Neural cell (in vitro differentiated cells): Measurements from ENCODE around the gene PAQR5. TPM values are rescaled to one million over a fixed set of nuclear protein-coding genes. Genes with fewer than 3 reads are reported as not detected.

Source experiments
- H2AFZ ChIP-seq: fragments of 200-600, 300-800 bp; sonication (generic), shearing (Covaris generic); 2 replicates; pipeline ENCODE4 v1.6.0; 2014; ENCODE audit warnings: low read depth, mild to moderate bottlenecking, antibody characterized with exemption, low read length, moderate library complexity
- H3F3A ChIP-seq: fragments of 200-600 bp; shearing (Covaris generic); 2 replicates; pipeline ENCODE4 v1.6.1; 2016; ENCODE audit warnings: mild to moderate bottlenecking, moderate library complexity, mixed read lengths, antibody characterized with exemption, low read length; ENCODE audit not compliant: insufficient read depth, poor library complexity, severe bottlenecking
- H3K27ac ChIP-seq: fragments of 200-600, 300-800 bp; sonication (generic), shearing (Covaris generic); 2 replicates; pipeline ENCODE4 v1.5.1; 2014; ENCODE audit warnings: mild to moderate bottlenecking, low read length, moderate library complexity
- H3K27me3 ChIP-seq: fragments of 300-800, 200-600 bp; sonication (generic), shearing (Covaris generic); 2 replicates; pipeline ENCODE4 v1.6.0; 2014; ENCODE audit warnings: mild to moderate bottlenecking, low read depth, low read length, moderate library complexity; ENCODE audit not compliant: insufficient read depth
- H3K36me3 ChIP-seq: fragments of 300-800, 200-600 bp; sonication (generic), shearing (Covaris generic); 2 replicates; pipeline ENCODE4 v1.5.1; 2014; ENCODE audit warnings: mild to moderate bottlenecking, antibody characterized with exemption, low read length, moderate library complexity; ENCODE audit not compliant: insufficient read depth
- H3K4me2 ChIP-seq: fragments of 300-800, 200-600 bp; sonication (generic), shearing (Covaris generic); 2 replicates; pipeline ENCODE4 v1.6.0; 2014; ENCODE audit warnings: mild to moderate bottlenecking, low read length
- H3K4me3 ChIP-seq: fragments of 300-800, 200-600 bp; sonication (generic), shearing (Covaris generic); 2 replicates; pipeline ENCODE4 v1.5.1; 2014; ENCODE audit warnings: mild to moderate bottlenecking, low read length, moderate library complexity
- H3K79me2 ChIP-seq: fragments of 200-600 bp; shearing (Covaris generic); replicated peaks from 2 replicates; pipeline ENCODE4 v1.6.0; 2014; ENCODE audit warnings: mild to moderate bottlenecking, low read length, moderate library complexity; ENCODE audit not compliant: insufficient read depth
- H3K9ac ChIP-seq: fragments of 300-800, 200-600 bp; sonication (generic), shearing (Covaris generic); 2 replicates; pipeline ENCODE4 v1.6.1; 2016; ENCODE audit warnings: mild to moderate bottlenecking, low read length, mixed read lengths
- H3K9me2 ChIP-seq: fragments of 200-600 bp; shearing (Covaris generic); 2 replicates; pipeline ENCODE4 v1.6.1; 2016; ENCODE audit warnings: mild to moderate bottlenecking, low read length, mixed read lengths; ENCODE audit not compliant: insufficient read depth
- H3K9me3 ChIP-seq: fragments of 200-600, 300-800 bp; sonication (generic), shearing (Covaris generic); 2 replicates; pipeline ENCODE4 v1.6.1; 2016; ENCODE audit warnings: mild to moderate bottlenecking, mixed run types, low read length, moderate library complexity, mixed read lengths
- H4K20me1 ChIP-seq: fragments of 200-600 bp; shearing (Covaris generic); 2 replicates; pipeline ENCODE4 v1.6.1; 2016; ENCODE audit warnings: mild to moderate bottlenecking, mixed run types; ENCODE audit not compliant: insufficient read depth
- EP300 ChIP-seq: fragments of 450-650 bp; conservative IDR thresholded peaks from 2 replicates; pipeline ENCODE4 v1.6.1; 2014; ENCODE audit warnings: antibody characterized with exemption, mild to moderate bottlenecking, moderate library complexity; ENCODE audit not compliant: poor library complexity, severe bottlenecking
- EZH2 ChIP-seq: fragments of 200-600, 300-800 bp; shearing (Covaris generic), sonication (generic); IDR thresholded peaks from 2 replicates; pipeline ENCODE4 v1.6.1; 2014; ENCODE audit warnings: antibody characterized with exemption, low read length, borderline replicate concordance, mild to moderate bottlenecking; ENCODE audit not compliant: insufficient read depth, poor library complexity, severe bottlenecking
- MXI1 ChIP-seq: fragments of 450-650 bp; conservative IDR thresholded peaks from 2 replicates; pipeline ENCODE4 v1.6.1; 2014; ENCODE audit warnings: antibody characterized with exemption, mild to moderate bottlenecking; ENCODE audit not compliant: poor library complexity, severe bottlenecking
- POLR2AphosphoS5 ChIP-seq: IDR thresholded peaks from 2 replicates; pipeline ENCODE4 v1.6.1; 2012
- RAD21 ChIP-seq: fragments of 450-650 bp; conservative IDR thresholded peaks from 2 replicates; pipeline ENCODE4 v1.6.1; 2014; ENCODE audit warnings: antibody characterized with exemption, mild to moderate bottlenecking, moderate library complexity
- REST ChIP-seq: IDR thresholded peaks from 2 replicates; pipeline ENCODE4 v1.6.1; 2012; ENCODE audit warnings: borderline replicate concordance
- SMC3 ChIP-seq: fragments of 450-650 bp; conservative IDR thresholded peaks from 2 replicates; pipeline ENCODE4 v1.6.1; 2014; ENCODE audit warnings: antibody characterized with exemption, mild to moderate bottlenecking, moderate library complexity; ENCODE audit not compliant: poor library complexity
- TAF1 ChIP-seq: IDR thresholded peaks from 2 replicates; pipeline ENCODE4 v1.6.1; 2012; ENCODE audit warnings: low read depth
- polyA plus RNA-seq: library from polyadenylated mRNA; depleted of rRNA; stranded (reverse); fragments of >200 nt; gene quantifications from 2 replicates; pipeline ENCODE4 v1.2.3, GENCODE V29; 2014
- TF ChIP-seq, protein P1 (sequence below): fragments of 450-650 bp; IDR thresholded peaks from 2 replicates; pipeline ENCODE4 v1.5.1; 2014; ENCODE audit warnings: antibody characterized with exemption, mild to moderate bottlenecking, moderate library complexity; ENCODE audit not compliant: poor library complexity, severe bottlenecking

The PAQR5 gene
- polyA plus RNA-seq, 1 donor from 2014 or later: not detected

DNA sequence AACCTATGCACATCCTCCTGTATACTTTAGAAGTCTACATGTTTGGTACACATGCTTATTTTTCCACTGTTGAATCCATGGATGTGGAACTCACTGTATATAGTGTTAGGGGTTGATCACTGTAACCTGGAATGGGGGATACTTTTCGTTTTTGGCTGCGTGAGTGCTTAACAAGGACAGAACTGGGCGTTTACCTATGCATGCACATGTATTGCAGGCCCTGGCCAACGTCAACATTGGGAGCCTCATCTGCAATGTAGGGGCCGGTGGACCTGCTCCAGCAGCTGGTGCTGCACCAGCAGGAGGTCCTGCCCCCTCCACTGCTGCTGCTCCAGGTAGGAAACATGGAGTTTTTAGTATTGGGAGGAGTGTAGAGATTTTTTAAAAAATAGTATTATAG lies 156.2 kb downstream of the PAQR5 start:
- no peak overlapping the region for H3K4me2 ChIP-seq
- no peaks in the 10 kb centered on the region for H3K9me2 ChIP-seq
- H3K4me3 ChIP-seq: peak overlapping the region; percentile 98
- no peaks in the 10 kb centered on the region for H3F3A ChIP-seq
- H3K9me3 ChIP-seq: no peaks in the 10 kb centered on the region
- H3K79me2 ChIP-seq: peaks cover 25% of the 10 kb centered on the region
- no peak overlapping the region for H2AFZ ChIP-seq
- TF ChIP-seq MXI1 (no peak), EP300 (no peak), POLR2AphosphoS5 (no peak), SMC3 (no peak), TAF1 (no peak), EZH2 (no peak), REST (no peak), RAD21 (no peak)
- TF ChIP-seq, protein P1, sequence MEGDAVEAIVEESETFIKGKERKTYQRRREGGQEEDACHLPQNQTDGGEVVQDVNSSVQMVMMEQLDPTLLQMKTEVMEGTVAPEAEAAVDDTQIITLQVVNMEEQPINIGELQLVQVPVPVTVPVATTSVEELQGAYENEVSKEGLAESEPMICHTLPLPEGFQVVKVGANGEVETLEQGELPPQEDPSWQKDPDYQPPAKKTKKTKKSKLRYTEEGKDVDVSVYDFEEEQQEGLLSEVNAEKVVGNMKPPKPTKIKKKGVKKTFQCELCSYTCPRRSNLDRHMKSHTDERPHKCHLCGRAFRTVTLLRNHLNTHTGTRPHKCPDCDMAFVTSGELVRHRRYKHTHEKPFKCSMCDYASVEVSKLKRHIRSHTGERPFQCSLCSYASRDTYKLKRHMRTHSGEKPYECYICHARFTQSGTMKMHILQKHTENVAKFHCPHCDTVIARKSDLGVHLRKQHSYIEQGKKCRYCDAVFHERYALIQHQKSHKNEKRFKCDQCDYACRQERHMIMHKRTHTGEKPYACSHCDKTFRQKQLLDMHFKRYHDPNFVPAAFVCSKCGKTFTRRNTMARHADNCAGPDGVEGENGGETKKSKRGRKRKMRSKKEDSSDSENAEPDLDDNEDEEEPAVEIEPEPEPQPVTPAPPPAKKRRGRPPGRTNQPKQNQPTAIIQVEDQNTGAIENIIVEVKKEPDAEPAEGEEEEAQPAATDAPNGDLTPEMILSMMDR: no peak
- H3K27me3 ChIP-seq: no peaks in the 10 kb centered on the region
- no peak overlapping the region for H3K9ac ChIP-seq
- no peaks in the 10 kb centered on the region for H4K20me1 ChIP-seq
- H3K36me3 ChIP-seq: no peaks in the 10 kb centered on the region
- H3K27ac ChIP-seq: no peak overlapping the region

DNA sequence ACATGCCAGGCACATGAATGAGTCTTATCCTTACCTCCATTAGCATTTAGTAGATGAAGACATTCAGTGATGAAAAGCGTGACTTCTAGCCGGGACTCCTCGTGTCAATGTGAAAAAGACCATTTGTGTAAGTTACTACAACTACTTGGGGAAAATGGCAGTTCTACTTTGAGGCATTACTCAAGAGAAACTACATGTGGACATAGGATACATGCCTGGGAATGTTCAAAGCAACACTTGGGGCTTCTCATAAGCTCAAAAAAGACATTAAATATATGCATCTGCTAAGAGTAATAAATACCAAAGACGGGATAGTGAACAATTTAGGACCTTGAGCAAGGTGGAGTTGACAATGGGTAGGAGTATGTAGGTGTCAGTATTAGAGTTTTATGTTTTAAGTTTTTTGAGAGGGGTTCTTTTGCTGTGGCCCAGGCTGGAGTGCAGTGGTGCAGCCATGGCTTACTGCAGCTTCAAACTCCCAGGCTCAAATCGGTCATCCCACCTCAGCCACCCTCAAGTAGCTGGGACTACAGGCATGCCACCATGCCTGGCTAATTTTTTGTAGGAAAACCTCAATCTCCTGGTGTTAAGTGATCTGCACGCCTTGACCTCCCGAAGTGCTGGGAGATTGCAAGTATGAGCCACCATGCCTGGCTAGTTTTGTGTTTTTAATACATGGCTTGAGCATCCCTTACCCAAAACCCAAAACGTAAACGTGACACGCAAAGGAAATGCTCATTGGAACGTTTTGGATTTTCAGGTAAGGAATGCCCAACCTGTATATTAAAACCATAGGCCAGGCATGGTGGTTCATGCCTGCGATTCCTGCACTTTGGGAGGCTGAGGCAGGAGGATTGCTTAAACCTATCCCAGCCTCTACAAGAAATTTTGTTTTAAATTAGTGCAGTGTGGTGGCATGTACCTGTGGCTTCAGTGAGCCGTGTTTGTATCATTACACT lies 157.8 kb downstream of the PAQR5 start:
- Histone ChIP-seq H3K79me2 (peaks cover 25% of the 10 kb centered on the region), H2AFZ (no peak overlapping the region), H4K20me1 (no peaks in the 10 kb centered on the region), H3K9me3 (no peaks in the 10 kb centered on the region), H3F3A (no peaks in the 10 kb centered on the region), H3K27me3 (no peaks in the 10 kb centered on the region), H3K9me2 (no peaks in the 10 kb centered on the region), H3K9ac (no peak overlapping the region), H3K4me2 (no peak overlapping the region), H3K4me3 (no peak overlapping the region), H3K36me3 (no peaks in the 10 kb centered on the region), H3K27ac (no peak overlapping the region)
- TF ChIP-seq MXI1 (no peak), TAF1 (no peak), EP300 (no peak), POLR2AphosphoS5 (no peak), EZH2 (no peak)
- TF ChIP-seq, protein P1: no peak

Other genes starting within 250 kb of the PAQR5 start
- 26.4 and 31.5 TPM in 2 replicates for gene GLCE, start 138.3 kb upstream of the PAQR5 start, polyA plus RNA-seq
- gene KIF23, start 115.4 kb downstream of the PAQR5 start, polyA plus RNA-seq: 1.7 and 2.0 TPM in 2 replicates
- gene RPLP1, start 153.9 kb downstream of the PAQR5 start, polyA plus RNA-seq: 37.5 and 41.7 TPM in 2 replicates